Heart left ventricle (tissue), 16 donors: Measurements from ENCODE around the gene TMEM185B. TPM values are rescaled to one million over a fixed set of nuclear protein-coding genes. Genes with fewer than 3 reads are reported as not detected.

Experiments used
- ATAC-seq, 4 donors: fragments of 200-7000 bp; cut with Tn5 transposase; one replicate each; pipeline ENCODE4 v1.9.1; 2020 to 2022; ENCODE audit warnings: moderate library complexity in 4 of 4, mild to moderate bottlenecking in 3 of 4, moderate number of reproducible peaks in 1 of 4
- DNase-seq, 5 donors: peaks; one replicate each; pipeline ENCODE4 v3.0.0-alpha.2; 2020
- H3K27ac ChIP-seq, 12 donors: fragments of 200-600 bp; sonication (generic) in 4 of 12; one replicate each; pipeline versions ENCODE4 v1.5.0 to v1.8.0; 2016 to 2022; ENCODE audit warnings: mild to moderate bottlenecking in 2 of 12
- H3K27me3 ChIP-seq, 9 donors: fragments of 200-600 bp; sonication (generic) in 2 of 9; one replicate each; pipeline versions ENCODE4 v1.5.1 to v1.8.0; 2016 to 2022; ENCODE audit warnings: mild to moderate bottlenecking in 3 of 9
- H3K36me3 ChIP-seq, 9 donors: fragments of 200-600 bp; sonication (generic) in 2 of 9; one replicate each; pipeline versions ENCODE4 v1.5.0 to v1.8.0; 2018 to 2022; ENCODE audit warnings: mild to moderate bottlenecking in 2 of 9
- H3K4me1 ChIP-seq, 12 donors: fragments of 200-600 bp; sonication (generic) in 4 of 12; one replicate each; pipeline versions ENCODE4 v1.5.0 to v1.8.0; 2016 to 2022; ENCODE audit warnings: mild to moderate bottlenecking in 3 of 12
- H3K4me3 ChIP-seq, 12 donors: fragments of 200-600 bp; sonication (generic) in 4 of 12; one replicate each; pipeline versions ENCODE4 v1.5.0 to v1.8.0; 2017 to 2022; ENCODE audit warnings: mild to moderate bottlenecking in 9 of 12, moderate library complexity in 4 of 12
- H3K9me3 ChIP-seq, 12 donors: fragments of 200-600 bp; sonication (generic) in 4 of 12; one replicate each; pipeline versions ENCODE4 v1.5.0 to v1.8.0; 2016 to 2022; ENCODE audit warnings: mild to moderate bottlenecking in 1 of 12
- POLR2A ChIP-seq, 2 donors: fragments of 450-650 bp; IDR thresholded peaks; one replicate each; pipeline ENCODE4 v1.6.1; 2017; ENCODE audit warnings: antibody characterized with exemption in 2 of 2, mild to moderate bottlenecking in 2 of 2, moderate library complexity in 2 of 2
- WGBS, 4 donors: extraction: QIAGEN DNeasy Blood & Tissue Kit in 2 of 4; methylation state at CpG; one replicate each; pipeline versions ENCODE4 v1.1.5 to v1.1.7; 2013 to 2018; 5-methylcytosine and 5-hydroxymethylcytosine counted together
- intact Hi-C, 10 donors: fragments of 100-400 bp; cut with DNase I; formaldehyde crosslinking; loops; one replicate each; pipeline versions ENCODE4 v1.11.1 to v1.14.2; 2022
- polyA plus RNA-seq, 2 donors: library from polyadenylated mRNA; stranded (reverse); fragments of 200-250 nt; gene quantifications; one replicate each; pipeline ENCODE4 v1.2.3, GENCODE V29; 2013
- total RNA-seq, 9 donors: library from RNA; depleted of rRNA in 2 of 9; stranded (reverse); fragments of >200 nt in 2 of 9; fragmentation: NEBNext Ultra II Directional in 3 of 9; extraction: Animal tissue kit (Norgen Biotek cat#: 25700) in 3 of 9; gene quantifications; one replicate each; pipeline versions ENCODE4 v1.1.0 to v1.2.4, GENCODE V29; 2016 to 2023
- TF ChIP-seq, protein P1 (sequence below), 12 donors: fragments of 200-600 bp; sonication (generic) in 4 of 12; IDR thresholded peaks; one replicate each; pipeline versions ENCODE4 v1.5.0 to v1.8.0; 2018 to 2022; ENCODE audit warnings: antibody characterized with exemption in 12 of 12, mild to moderate bottlenecking in 5 of 12
- donor health status: ischemic (EF 13 %, LVEDD 7.1; RV severe dilation, severe dysfunction).
- donor health status: healthy with polysubstance abuse.
- donor health status: DM: no; HTN: yes; CAD: no.
- donor health status: DM: no; HTN: no; CAD: no.
- donor health status: ischemic (EF 25% LVEDD 6.9; RV normal size, moderate dysfunction).
- donor health status: ischemic (EF 25% LVEDD 5.7; RV mildly dilated, moderate dysfunction).
- donor health status: healthy.
- donor health status: DM: yes; HTN: yes; CAD: no.
- donor health status: ischemic (EF 35%, LVEDD 5.7; RV mildly dilated, moderate dysfunction).
- donor health status: nonischemic (EF 11% LVEDD 7.7; RV severe dilation, severe dysfunction).
- donor health status: DM: yes; HTN: yes; CAD: no.
- donor health status: PGD.
- donor health status: ischemic (EF 29% LVEDD 5.4; RV normal size, mild dysfunction).
- donor health status: nonischemic (EF 23%, LVEDD 6.1; RV moderate dilation, normal function).

TMEM185B gene
- total and polyA plus RNA-seq, 11 donors = 7.8 to 29.8 (median 22.5) TPM

DNA sequence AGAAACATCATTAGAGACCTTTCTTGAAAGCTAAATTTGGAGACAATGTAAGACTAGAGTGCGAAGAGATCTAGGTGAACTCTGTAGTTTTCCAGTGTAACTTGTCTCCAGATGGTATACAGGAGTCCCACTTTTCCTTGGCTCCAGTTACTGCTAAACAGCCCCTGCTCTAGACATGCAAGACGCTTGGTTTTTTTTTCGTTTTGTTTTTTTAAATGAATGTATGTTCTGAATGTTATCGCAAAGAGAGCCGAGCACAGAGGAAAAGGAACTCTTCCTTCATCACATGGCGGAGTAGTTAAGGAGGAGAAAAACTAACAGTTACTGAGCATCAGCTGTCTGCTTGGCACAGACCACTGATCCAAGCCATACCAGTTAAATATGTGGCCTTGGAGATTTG lies 31.9 kb upstream of the TMEM185B start:
- DNase-seq (no peak), ATAC-seq (no peak)
- Histone ChIP-seq H3K9me3 (no peaks in the 10 kb centered on the region), H3K4me3 (peak overlapping the region in 7 of 12 donors; percentile 57 to 94 (median 87)), H3K27me3 (no peaks in the 10 kb centered on the region), H3K4me1 (peaks cover 2 to 65% (median 50%) of the 10 kb centered on the region in 12 donors), H3K36me3 (no peaks in the 10 kb centered on the region), H3K27ac (peak overlapping the region in 1 of 12 donors; percentile 10)
- WGBS, 4 donors = 52 to 71% (median 62%) methylated on average over 6 of the region's 6 CpGs
- intact Hi-C loops = loop anchor here in 4 of 10 donors (5.0 to 10.0 kb wide), 4 partner anchors 33 to 60 kb away; partner anchors contain the start of gene TMEM185B (in 1 of the 4)
- TF ChIP-seq, protein P1, sequence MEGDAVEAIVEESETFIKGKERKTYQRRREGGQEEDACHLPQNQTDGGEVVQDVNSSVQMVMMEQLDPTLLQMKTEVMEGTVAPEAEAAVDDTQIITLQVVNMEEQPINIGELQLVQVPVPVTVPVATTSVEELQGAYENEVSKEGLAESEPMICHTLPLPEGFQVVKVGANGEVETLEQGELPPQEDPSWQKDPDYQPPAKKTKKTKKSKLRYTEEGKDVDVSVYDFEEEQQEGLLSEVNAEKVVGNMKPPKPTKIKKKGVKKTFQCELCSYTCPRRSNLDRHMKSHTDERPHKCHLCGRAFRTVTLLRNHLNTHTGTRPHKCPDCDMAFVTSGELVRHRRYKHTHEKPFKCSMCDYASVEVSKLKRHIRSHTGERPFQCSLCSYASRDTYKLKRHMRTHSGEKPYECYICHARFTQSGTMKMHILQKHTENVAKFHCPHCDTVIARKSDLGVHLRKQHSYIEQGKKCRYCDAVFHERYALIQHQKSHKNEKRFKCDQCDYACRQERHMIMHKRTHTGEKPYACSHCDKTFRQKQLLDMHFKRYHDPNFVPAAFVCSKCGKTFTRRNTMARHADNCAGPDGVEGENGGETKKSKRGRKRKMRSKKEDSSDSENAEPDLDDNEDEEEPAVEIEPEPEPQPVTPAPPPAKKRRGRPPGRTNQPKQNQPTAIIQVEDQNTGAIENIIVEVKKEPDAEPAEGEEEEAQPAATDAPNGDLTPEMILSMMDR (IDR thresholded peaks at IDR 0.05) = no peak
- no peak for TF ChIP-seq POLR2A (IDR thresholded peaks at IDR 0.05)

DNA sequence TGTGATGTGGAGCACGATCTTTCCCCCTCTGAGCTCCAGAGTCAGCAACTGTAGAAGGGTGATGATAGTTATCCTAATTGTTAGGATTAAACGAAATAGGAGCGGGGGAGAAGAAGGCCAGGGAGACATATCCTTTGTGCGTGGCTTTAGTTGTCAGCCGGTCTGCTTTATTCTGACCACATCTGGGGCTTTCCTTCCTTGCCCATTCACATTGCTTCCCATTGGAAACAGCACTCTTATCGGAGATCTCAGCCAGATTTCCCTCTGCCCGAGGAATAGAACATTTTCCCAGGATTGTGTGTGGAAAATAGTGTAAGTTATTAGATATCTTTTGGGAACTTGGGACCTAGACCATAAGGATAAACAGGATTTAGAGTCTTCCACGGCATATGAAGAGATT lies 31.0 kb upstream of the TMEM185B start:
- peaks cover 2 to 63% (median 49%) of the 10 kb centered on the region in 12 donors for H3K4me1 ChIP-seq
- intact Hi-C loops = loop anchor here in 8 of 10 donors (5.0 to 10.0 kb wide), 3 partner anchors 51 to 61 kb away; no protein-coding TSS in a partner anchor
- no peaks in the 10 kb centered on the region for H3K36me3 ChIP-seq
- DNase-seq = no peak
- H3K4me3 ChIP-seq = peak overlapping the region in 11 of 12 donors; percentile 57 to 97 (median 87)
- no peak for ATAC-seq
- peak overlapping the region in 7 of 12 donors; percentile 91 to 99 (median 92) for H3K27ac ChIP-seq
- TF ChIP-seq, protein P1 (IDR thresholded peaks at IDR 0.05) = no peak
- TF ChIP-seq POLR2A (IDR thresholded peaks at IDR 0.05) = no peak
- WGBS, 4 donors = 41 to 65% (median 49%) methylated on average over 8 of the region's 8 CpGs
- H3K27me3 ChIP-seq = no peaks in the 10 kb centered on the region
- H3K9me3 ChIP-seq = no peaks in the 10 kb centered on the region

DNA sequence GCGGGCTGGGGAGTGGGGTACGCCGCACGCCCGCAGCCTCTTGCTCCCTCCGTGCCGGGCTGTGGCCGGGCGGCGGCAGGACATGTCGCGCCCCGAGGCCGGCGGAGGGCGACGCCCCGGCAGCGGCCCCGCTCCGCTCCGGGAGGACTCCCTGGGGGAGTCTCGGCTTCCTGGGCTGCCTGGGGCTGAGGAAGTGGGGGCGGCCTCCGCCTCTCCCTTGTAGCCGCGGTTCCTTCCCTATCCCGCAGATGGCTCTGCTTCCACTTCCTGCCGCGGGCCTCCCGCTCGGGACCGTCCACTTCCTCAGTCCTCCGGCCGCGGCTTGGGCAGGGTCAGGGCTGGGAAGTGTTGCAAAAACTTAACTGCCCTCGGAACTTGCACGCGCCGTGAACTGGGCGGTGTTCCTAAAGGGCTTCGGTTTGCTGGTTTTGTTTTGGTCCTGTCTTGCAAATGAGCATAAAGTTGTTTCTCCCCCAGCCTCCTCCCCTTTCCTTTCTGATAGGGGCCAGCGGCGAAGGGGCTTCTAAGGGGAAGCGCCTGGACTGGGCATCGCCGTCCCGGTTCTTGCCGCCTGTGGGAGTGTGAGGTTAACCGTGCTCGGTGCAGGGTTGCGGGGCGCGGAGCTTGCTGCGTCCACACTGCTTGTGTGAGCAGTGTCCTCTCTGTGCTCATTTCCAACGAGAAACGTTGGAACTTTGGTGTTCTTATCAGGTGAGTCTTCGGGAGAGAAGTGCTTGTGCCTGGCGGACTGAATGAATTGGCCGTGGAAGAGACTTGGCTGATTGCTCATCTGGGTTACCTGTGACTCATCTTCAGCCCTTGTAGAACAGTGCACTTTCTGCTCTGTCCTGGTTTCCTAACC lies 30.1 kb upstream of the TMEM185B start:
- H3K36me3 ChIP-seq = no peaks in the 10 kb centered on the region
- H3K27me3 ChIP-seq = no peaks in the 10 kb centered on the region
- H3K4me3 ChIP-seq = peak overlapping the region; percentile 57 to 97 (median 87)
- intact Hi-C loops = loop anchor here (1.0 to 10.0 kb wide), 8 partner anchors 30 to 76 kb away; partner anchors contain the start of gene TMEM185B (in 2 of the 10)
- H3K27ac ChIP-seq = peak overlapping the region; percentile 89 to 99 (median 94)
- no peaks in the 10 kb centered on the region for H3K9me3 ChIP-seq
- H3K4me1 ChIP-seq = peaks cover 2 to 60% (median 49%) of the 10 kb centered on the region in 12 donors
- peak; percentile 55 to 81 (median 76) for ATAC-seq
- TF ChIP-seq POLR2A (IDR thresholded peaks at IDR 0.05) = no peak
- TF ChIP-seq, protein P1 (IDR thresholded peaks at IDR 0.05) = peak; percentile 18 to 67 (median 49)
- peak; percentile 88 to 94 (median 90) for DNase-seq
- WGBS, 4 donors = 0 to 1% (median 0%) methylated on average over 47 to 60 of the region's 60 CpGs
